Endodermal cell (in vitro differentiated cells): Measurements from ENCODE around the gene REXO5. TPM values are rescaled to one million over a fixed set of nuclear protein-coding genes. Genes with fewer than 3 reads are reported as not detected.

Experiments
- DNase-seq: peaks from one replicate; pipeline ENCODE4 v3.0.0-alpha.2; 2017
- H3K27ac ChIP-seq: 2 replicates; pipeline ENCODE4 v1.5.1; 2013; ENCODE audit warnings: mild to moderate bottlenecking, low read depth, low read length, moderate library complexity
- H3K27me3 ChIP-seq: 2 replicates; pipeline ENCODE4 v1.6.1; 2013; ENCODE audit warnings: mild to moderate bottlenecking, low read length, moderate library complexity; ENCODE audit not compliant: insufficient read depth, control insufficient read depth, poor library complexity, severe bottlenecking
- H3K36me3 ChIP-seq: 2 replicates; pipeline ENCODE4 v1.7.0; 2013; ENCODE audit warnings: mild to moderate bottlenecking, low read length, moderate library complexity; ENCODE audit not compliant: control insufficient read depth, insufficient read depth
- H3K4me1 ChIP-seq: one replicate; pipeline ENCODE4 v1.7.0; 2013; ENCODE audit warnings: low read length; ENCODE audit not compliant: control insufficient read depth, insufficient read depth
- H3K4me3 ChIP-seq: 2 replicates; pipeline ENCODE4 v1.5.1; 2013; ENCODE audit warnings: mild to moderate bottlenecking, low read length, moderate library complexity
- H3K9ac ChIP-seq: 2 replicates; pipeline ENCODE4 v1.6.1; 2013; ENCODE audit warnings: mild to moderate bottlenecking, low read length, moderate library complexity; ENCODE audit not compliant: poor library complexity, severe bottlenecking; ENCODE audit errors: extremely low read depth
- H3K9me3 ChIP-seq: 2 replicates; pipeline ENCODE4 v1.6.1; 2013; ENCODE audit warnings: mild to moderate bottlenecking, low read length, moderate library complexity; ENCODE audit not compliant: control insufficient read depth
- H3K27ac Mint-ChIP-seq: 2 replicates; pipeline ENCODE4 v1.8.0; 2020; ENCODE audit warnings: mixed read lengths
- H3K27me3 Mint-ChIP-seq: 2 replicates; pipeline ENCODE4 v1.8.0; 2021; ENCODE audit warnings: mild to moderate bottlenecking, mixed read lengths; ENCODE audit not compliant: insufficient read depth
- H3K36me3 Mint-ChIP-seq: 2 replicates; pipeline ENCODE4 v1.8.0; 2020; ENCODE audit warnings: low read depth, mixed read lengths
- H3K4me1 Mint-ChIP-seq: 2 replicates; pipeline ENCODE4 v1.8.0; 2020; ENCODE audit warnings: mixed read lengths
- H3K4me3 Mint-ChIP-seq: 2 replicates; pipeline ENCODE4 v1.8.0; 2020; ENCODE audit warnings: mild to moderate bottlenecking, moderate library complexity, mixed read lengths
- H3K9me3 Mint-ChIP-seq: 2 replicates; pipeline ENCODE4 v1.8.0; 2020; ENCODE audit warnings: mild to moderate bottlenecking, mixed read lengths
- WGBS, 2 experiments: methylation state at CpG; one replicate each; pipeline versions ENCODE4 v1.1.5 to v1.1.7; 2013; ENCODE audit warnings: missing lambda C conversion rate in 2 of 2, mixed read lengths in 1 of 2; ENCODE audit not compliant: insufficient coverage in 1 of 2, insufficient read length in 1 of 2; 5-methylcytosine and 5-hydroxymethylcytosine counted together
- total RNA-seq, 2 donors: library from RNA; stranded (reverse); fragmentation: NEBNext Ultra II Directional in 1 of 2; extraction: Animal tissue kit (Norgen Biotek cat#: 25700) in 1 of 2; gene quantifications; 2 replicates in 1 of 2; 3 replicates in 1 of 2; pipeline ENCODE4 v1.2.1, GENCODE V29; 2021
- TF ChIP-seq, protein P1 (sequence below): fragments of 200-600 bp; sonication (generic); conservative IDR thresholded peaks from 2 replicates; pipeline ENCODE4 v1.5.0; 2021; ENCODE audit warnings: antibody characterized with exemption, mild to moderate bottlenecking

REXO5 gene
- total RNA-seq, 2 donors from 2014 or later: 4.3 to 10.2 TPM

DNA sequence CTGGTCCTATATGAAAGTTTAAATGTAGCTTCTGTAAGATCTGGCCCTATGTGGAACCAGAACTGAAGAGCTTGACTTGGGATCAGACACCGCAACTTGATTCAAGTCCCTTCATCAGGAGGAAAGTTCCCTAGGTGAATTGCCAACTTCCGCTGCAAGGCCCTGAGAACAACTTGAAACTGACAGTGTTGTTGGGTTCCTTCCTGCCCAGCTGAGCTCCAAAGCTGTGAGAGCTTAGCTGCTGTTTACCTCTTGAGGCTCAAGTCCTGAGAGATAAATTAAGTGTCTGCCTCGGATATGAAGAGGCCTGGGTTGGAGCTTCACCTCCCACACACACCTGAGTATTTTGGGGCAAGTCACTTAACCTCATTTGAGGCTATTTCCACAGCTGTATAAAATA is 44.7 kb downstream of the REXO5 start:
- Mint-ChIP-seq H3K4me1 (peaks cover 32% of the 10 kb centered on the region), H3K27me3 (no peaks in the 10 kb centered on the region), H3K36me3 (peaks cover 7% of the 10 kb centered on the region), H3K9me3 (no peaks in the 10 kb centered on the region), H3K4me3 (no peak overlapping the region), H3K27ac (no peak overlapping the region)
- no peaks in the 10 kb centered on the region for H3K27me3 ChIP-seq
- no peak for DNase-seq
- H3K36me3 ChIP-seq: peaks cover 19% of the 10 kb centered on the region
- H3K4me1 ChIP-seq: peaks cover 21% of the 10 kb centered on the region
- no peak overlapping the region for H3K27ac ChIP-seq
- H3K9ac ChIP-seq: no peak overlapping the region
- H3K9me3 ChIP-seq: no peaks in the 10 kb centered on the region
- H3K4me3 ChIP-seq: no peak overlapping the region
- TF ChIP-seq, protein P1, sequence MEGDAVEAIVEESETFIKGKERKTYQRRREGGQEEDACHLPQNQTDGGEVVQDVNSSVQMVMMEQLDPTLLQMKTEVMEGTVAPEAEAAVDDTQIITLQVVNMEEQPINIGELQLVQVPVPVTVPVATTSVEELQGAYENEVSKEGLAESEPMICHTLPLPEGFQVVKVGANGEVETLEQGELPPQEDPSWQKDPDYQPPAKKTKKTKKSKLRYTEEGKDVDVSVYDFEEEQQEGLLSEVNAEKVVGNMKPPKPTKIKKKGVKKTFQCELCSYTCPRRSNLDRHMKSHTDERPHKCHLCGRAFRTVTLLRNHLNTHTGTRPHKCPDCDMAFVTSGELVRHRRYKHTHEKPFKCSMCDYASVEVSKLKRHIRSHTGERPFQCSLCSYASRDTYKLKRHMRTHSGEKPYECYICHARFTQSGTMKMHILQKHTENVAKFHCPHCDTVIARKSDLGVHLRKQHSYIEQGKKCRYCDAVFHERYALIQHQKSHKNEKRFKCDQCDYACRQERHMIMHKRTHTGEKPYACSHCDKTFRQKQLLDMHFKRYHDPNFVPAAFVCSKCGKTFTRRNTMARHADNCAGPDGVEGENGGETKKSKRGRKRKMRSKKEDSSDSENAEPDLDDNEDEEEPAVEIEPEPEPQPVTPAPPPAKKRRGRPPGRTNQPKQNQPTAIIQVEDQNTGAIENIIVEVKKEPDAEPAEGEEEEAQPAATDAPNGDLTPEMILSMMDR: no peak
- 85 to 100% methylated on average over 2 to 3 of the region's 3 CpGs for whole genome bisulfite sequencing, 2 experiments

DNA sequence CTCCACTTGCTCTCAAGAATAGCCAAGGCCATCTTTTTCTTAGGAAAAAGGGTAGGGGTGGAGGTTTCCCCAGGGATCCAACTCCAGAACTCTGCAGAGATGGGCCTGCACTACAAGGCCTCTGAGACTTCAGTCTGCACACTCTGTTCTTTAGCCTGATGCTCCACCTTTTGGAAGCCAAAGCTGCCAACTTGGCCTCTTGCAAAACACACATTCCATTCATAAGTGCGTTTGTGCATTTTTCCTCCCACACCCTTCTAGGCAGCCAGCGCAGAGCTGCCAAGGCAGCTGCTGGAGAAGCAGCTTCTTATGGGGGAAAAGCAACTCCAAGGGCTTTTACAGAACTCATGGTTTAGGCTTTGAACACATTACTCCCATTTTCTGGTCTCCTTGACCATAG is 45.3 kb downstream of the REXO5 start:
- Histone ChIP-seq H3K27ac (no peak overlapping the region), H3K4me3 (no peak overlapping the region), H3K9ac (no peak overlapping the region), H3K4me1 (peaks cover 15% of the 10 kb centered on the region), H3K27me3 (no peaks in the 10 kb centered on the region), H3K9me3 (no peaks in the 10 kb centered on the region), H3K36me3 (peaks cover 21% of the 10 kb centered on the region)
- peaks cover 9% of the 10 kb centered on the region for H3K36me3 Mint-ChIP-seq
- WGBS, 2 experiments: 93 to 100% methylated on average over 2 of the region's 2 CpGs
- no peak overlapping the region for H3K4me3 Mint-ChIP-seq
- H3K9me3 Mint-ChIP-seq: no peaks in the 10 kb centered on the region
- H3K27ac Mint-ChIP-seq: no peak overlapping the region
- TF ChIP-seq, protein P1: no peak
- no peak for DNase-seq
- H3K27me3 Mint-ChIP-seq: no peaks in the 10 kb centered on the region
- peaks cover 26% of the 10 kb centered on the region for H3K4me1 Mint-ChIP-seq

DNA sequence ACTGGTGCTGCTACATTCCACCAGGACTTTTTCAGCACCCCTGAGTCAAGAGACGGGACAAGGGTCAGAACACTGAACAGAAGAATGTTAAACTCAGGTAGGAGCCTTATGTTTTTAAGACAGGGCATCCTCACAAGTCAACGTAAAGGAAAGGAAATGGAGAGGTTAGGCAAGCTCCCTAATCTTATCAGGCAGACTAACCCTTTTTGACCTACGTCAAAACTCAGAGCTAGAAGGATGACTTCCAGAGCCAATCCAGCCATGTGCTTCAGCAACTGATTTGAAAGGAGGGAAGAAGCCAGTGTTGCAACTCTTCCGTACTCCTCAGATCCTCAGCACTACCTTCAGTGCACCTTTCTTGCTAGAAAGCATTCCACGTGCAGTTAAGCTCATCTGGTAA is 46.8 kb downstream of the REXO5 start:
- Histone ChIP-seq H3K9me3 (no peaks in the 10 kb centered on the region), H3K27me3 (no peaks in the 10 kb centered on the region), H3K4me3 (no peak overlapping the region), H3K36me3 (peaks cover 21% of the 10 kb centered on the region), H3K4me1 (peaks cover 12% of the 10 kb centered on the region), H3K27ac (no peak overlapping the region), H3K9ac (no peak overlapping the region)
- H3K9me3 Mint-ChIP-seq: no peaks in the 10 kb centered on the region
- H3K27me3 Mint-ChIP-seq: no peaks in the 10 kb centered on the region
- DNase-seq: no peak
- H3K36me3 Mint-ChIP-seq: peaks cover 14% of the 10 kb centered on the region
- H3K27ac Mint-ChIP-seq: no peak overlapping the region
- WGBS, 2 experiments: 95 to 97% methylated on average over 4 of the region's 5 CpGs
- H3K4me1 Mint-ChIP-seq: peaks cover 16% of the 10 kb centered on the region
- TF ChIP-seq, protein P1: no peak
- H3K4me3 Mint-ChIP-seq: no peak overlapping the region
